ENCODE data around the gene TTC3.

Gene TTC3

DNA sequence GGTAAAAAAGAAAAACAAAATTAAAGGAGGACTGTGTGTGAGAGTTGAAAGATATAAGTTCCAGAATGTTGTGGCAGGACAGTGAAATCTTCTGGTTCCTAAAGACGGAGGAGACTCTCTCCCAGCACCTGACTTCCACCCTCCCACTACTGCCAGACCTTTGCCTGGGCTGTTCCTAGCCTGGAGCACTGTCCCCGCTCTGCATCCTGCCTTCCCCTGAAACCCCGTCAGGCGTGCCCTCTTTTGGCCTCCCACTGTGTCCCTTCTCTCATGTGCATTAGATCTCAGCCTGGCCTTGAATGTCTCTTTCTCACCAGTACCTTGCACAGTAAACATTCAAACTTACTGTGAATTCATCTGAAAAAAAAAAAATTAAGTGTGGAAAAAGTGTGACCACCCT, 120.0 kb downstream of the TTC3 start:
- no peak for DNase-seq (ENCODE audit: low read depth, low spot score)

DNA sequence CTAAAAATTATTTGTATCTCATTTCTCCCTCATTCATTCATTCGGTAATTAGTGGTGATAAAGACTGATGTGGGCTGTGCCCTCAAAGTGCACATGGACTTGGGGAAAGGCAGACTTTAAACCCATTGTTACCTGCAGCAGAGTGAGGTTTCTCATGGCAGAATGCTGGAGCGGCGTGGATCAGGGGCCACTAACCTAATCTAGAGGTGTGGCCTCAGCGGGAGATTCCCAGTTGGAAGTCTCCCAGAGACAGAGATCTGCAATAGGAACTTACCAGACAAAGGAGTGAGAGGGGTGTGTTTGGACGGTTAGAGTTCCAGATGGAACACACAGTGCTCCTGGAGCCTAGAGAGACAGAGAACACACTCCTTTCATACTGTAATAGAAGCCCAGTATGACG, 120.6 kb downstream of the TTC3 start:
- DNase-seq (ENCODE audit: low read depth, low spot score), result no peak

DNA sequence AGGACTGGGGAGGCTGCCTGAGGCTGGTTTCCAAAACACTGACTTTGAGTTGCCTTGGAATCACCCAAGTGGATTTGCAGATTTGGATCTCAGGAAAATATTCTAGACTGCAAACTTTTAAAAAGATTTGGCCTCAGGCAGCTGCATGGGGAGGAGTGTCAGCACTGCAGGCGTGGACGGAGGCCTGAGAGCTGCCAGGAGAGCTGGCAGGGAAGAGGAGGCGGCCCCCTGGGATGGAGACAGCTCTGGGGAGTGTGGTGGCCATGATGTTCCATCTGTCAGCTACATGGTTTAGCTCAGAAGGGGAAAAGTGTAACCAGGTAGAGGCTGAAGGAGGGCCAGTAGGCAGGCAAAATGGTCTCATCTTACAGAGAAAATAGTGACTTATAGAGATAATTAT, 122.0 kb downstream of the TTC3 start:
- DNase-seq (ENCODE audit: low read depth, low spot score), result no peak

DNA sequence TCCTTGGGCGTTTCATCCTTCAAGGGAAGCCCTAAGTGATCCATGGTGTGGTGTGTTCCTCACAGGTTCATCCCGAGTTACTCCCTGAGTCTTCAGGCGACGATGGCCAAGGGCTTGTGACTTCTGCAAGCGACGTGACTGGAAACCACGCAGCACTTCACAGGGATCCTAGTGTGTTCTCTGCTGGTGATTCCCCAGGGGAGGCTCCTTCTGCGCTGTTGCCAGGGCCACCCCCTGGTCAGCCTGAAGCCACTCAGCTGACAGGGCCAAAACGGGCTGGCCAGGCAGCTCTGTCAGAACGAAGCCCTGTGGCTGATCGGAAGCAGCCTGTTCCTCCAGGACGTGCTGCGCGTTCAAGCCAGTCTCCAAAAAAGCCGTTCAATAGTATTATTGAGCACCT, 122.6 kb downstream of the TTC3 start:
- DNase-seq (ENCODE audit: low read depth, low spot score), result no peak

DNA sequence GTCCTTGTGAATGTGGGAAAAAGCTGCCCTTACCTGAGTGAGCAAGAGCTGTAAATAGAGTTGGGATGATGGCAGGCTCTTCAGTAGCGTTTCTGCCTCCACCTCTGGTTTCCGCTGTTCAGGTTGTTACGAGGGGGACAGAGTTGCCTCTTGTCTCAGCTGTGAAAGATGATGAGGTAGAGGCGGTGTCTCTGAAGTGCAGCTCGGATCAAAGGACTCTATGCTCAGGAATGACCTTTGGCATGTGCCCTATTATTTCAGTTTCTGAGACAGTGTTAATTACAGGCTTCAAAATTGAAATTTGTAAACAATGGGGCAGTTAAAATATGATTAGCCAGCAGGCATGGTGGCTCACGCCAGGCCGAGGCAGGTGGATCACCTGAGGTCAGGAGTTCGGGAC, 123.8 kb downstream of the TTC3 start:
- DNase-seq (ENCODE audit: low read depth, low spot score), result no peak

DNA sequence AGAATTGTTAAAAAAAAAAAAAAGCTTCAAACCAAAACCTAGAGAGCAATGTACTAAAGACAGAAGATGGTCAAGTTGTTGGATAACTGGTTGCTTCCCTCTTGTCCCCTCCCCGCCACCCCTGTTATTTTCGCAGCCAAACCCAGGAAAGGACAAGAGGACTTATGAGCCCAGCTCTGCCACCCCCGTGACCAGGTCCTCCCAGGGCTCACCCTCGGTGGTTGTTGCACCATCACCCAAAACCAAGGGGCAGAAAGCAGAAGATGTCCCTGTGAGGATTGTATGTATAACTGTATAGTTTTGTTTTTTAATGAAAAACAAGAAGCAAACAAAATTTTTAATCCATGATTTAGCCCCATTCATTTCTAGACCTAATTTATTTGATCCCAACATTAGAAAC, 124.7 kb downstream of the TTC3 start:
- DNase-seq (ENCODE audit: low read depth, low spot score), result no peak

DNA sequence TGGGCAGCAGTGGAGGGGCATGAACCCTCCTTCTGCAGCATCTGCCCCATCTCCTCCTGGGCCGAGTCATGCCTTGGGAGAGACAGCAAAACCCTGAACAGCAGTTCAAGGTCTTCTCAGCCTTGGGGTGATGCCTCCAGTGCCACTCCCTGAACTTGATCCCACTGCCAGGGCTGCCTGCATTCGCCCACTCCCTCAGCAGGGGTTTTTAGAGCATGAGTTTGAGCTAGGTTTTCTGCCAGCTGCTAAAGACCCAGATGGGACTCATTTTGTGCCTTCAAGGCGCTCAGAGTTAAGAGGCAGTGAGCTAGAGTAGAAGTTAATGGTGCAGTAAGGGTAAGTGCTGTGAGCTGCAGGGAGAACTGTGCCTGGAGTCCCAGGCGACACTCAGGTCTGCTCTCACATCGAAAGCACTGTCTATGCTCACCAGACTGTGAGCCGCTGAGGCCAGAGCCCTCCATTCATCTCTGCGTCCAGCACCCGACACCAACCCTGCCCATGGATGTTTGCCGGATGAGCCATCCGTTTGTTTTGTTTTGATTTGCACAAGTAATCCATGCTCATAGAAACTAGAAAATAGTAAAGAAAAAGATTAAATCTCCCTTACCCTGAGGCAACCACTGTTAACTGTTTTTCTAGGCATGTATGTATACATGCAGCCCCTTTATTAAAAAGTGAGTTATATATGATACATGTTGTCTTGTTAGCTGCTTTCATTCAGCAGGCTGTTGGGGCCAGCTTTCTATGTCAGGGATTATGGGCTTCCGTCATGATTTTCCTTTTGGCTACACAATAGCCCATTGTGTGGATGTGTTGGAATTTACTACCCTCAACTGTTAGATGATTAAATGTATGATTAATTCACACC, 126.2 kb downstream of the TTC3 start:
- DNase-seq (ENCODE audit: low read depth, low spot score), result no peak

DNA sequence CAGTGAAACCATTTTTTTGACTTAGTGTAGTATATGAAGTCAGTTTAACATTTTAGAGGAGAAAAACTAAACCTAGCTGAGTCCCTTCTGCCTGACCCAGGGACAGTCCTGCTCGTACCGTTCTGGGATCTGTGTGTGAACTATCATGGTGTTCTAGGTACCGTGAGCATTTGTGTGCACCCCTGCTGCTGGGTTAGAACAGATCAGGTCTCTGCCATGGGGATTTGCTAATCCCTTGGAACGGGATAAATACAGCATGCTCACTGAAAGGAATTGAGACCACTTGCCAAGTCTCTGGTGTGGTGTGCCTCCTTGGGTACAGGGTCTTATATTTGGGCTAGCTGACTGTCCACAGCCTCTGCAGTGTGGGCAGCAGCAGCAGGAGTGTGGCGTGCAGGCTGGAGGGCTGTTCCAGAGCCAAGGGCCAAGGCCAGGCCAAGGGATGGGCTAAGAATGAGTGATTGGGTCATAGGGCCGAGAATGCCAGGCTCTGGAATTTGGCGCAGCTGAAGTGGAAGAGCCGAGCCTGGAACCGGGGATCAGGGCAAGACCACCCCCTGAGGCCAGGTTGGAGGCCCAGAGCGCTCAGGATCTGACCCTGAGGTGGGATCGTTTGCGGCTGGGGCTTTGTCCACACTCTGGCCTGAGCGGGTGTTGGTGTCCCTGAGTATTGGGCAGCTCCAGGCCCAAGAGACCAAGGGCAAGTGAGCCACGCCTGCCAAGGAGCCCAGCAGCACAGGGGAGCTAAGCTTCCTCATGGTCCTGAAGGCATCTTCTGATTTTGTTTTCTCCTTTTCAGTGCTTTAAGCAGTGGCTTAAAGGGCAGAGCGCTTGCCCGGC, 127.8 kb downstream of the TTC3 start:
- DNase-seq (ENCODE audit: low read depth, low spot score), result no peak

DNA sequence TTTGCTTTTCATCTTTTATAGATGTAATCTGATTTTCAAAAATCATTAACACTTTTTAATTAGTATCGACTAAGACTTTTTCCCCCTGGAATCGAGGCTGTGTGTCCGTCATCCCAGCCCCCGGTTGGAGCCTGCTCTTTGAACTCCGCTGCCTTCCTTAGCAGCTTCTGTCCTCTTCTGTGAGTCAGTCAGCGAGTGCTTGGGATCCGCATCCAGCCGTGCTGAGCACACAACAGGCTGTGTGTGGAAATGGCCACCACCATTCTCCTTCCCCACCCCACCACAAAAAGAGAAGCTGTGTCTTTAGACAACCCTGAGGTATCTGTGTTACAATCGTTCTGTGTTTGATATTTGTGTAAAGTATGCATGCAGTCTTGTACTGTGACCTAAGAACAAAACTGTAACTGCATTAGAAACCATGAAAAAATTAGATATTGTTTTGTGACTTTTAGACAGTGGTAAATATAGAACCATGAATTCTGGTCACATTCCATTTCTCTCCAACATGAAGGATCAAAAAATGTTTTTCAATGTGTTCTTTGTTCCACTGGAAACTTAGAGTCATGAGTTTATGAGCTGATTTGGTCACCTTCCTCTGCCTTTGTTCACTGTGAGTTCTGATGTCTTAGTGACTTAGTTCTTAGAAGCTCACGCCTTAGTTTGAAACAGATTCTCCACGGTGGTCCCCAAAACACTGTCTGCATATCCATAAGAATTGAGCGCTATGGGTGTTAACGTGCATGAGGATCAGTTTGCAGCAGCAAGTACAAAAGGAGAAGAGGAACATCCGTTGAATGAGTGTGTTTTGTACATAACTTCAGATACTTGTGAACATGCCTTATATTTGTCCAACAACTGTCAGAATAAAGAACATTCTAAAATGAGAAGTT, 129.4 kb downstream of the TTC3 start:
- DNase-seq (ENCODE audit: low read depth, low spot score), result no peak

DNA sequence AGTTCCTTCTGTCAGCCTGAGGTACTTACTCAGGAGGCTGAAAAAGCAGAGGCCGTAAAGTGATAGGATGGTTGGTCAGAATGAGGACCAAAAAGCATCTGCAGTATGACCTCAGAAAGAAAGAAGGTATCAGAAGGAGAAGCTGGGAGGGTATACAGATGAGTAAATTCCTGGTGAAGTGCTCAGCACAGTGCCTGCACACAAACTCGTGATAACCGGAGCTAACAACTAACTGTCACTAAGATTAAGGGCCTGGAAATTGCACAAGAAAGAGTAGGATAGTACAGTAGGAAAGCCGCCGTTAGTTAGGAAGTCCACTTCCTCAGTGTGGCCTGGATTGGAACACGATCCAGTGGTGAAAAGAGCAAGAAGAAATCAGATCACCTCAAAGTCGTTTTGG, 131.5 kb downstream of the TTC3 start:
- no peak for DNase-seq (ENCODE audit: low read depth, low spot score)

DNA sequence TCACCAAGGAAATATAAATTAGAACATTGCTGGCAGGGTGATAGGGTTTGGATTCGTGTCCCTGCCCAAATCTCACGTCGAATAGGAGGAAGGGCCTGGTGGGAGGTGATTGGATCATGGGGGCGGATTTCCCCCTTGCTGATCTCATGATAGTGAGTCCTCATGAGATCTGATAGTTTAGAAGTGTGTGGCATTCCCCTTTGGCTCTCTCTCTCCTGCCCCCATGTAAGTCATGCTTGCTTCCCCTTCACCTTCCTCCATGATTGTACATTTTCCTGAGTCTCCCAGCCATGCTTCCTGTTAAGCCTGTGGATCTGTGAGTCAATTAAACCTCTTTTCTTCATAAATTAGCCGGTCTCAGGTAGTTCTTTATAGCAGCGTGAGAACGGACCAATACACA, 133.4 kb downstream of the TTC3 start:
- no peak for DNase-seq (ENCODE audit: low read depth, low spot score)

DNA sequence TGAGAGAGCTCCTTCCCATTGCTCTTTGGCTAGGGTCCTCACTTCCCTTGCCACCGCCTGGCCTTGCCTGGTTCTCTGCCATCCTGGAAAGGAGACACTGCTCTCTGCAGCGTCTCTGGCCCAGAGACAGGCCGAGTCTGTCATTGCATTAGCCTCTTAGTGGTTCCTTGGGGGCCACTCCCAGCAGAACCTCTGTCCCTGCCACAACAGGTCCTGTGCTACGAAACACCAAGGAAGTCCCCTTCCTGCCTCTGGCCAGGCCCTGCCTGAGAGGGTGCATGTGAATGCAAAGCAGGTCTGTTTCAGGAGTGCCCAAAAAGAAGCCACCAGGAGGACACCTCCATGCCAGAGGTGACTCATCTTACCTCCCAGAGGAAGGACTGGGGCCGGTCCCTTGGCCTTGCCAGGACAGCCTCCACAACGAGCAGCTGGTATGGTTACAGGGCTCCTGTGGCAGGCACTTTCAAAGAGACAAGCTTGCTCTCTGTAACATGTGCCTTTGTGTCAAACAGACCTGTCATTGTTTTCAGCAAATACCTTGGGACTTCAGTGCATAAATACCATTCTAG, 134.5 kb downstream of the TTC3 start:
- DNase-seq (ENCODE audit: low read depth, low spot score), result no peak

DNA sequence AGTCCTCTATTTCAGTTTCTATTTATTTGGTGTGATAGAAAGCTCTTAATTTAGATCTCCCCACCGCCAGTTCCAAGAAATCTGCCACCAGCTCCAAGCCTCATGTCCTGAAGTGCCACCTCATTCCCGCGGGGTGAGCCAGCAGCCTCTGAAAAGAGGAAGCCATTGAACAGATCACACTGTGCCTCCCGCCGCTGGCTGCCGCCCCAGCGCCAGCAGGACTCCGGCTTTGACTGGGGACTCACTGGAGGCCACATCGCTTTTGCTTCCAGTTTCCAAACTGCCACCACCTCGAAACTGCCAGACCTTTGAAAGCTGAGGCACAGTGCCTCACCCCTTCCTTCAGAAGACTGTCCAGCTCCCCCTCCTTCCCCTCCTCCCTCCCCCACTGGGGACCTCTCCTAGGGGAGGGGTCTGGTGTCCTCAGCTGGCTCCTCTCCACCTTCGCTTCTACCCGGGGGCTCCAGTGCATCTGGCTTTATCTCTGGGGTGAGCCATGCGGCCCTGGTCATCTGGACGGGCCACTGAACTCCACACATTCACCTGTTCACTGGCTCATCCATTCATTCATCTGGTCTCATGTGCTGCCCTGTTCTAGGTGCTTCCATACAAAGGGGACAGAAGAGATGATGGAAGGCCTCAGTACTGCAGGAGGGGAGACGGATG, 135.1 kb downstream of the TTC3 start:
- DNase-seq (ENCODE audit: low read depth, low spot score), result no peak

DNA sequence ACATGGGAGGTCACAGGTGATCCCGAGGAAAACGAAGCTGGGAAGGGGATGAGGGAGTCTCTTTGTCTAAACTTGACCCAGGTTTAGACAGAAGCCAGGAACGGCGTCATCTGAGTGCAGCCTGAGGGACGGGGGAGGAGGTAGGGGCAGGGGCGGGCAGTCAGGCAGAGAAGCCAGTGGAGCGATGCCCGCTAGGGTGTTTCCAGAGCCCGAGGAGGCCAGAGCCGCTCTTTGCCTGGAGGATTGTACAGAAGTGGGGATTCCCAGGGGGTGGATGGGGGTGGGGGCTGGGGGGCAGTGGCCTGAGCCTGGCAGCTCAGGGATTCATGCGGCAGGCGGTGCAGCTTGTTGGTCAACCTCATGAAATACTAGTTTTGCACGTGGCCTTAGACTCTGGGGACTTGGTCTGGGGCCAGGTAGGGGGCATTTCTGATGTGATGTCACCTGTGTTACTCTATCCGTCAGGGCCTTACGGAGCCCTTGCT, 135.7 kb downstream of the TTC3 start:
- no peak for DNase-seq (ENCODE audit: low read depth, low spot score)

DNA sequence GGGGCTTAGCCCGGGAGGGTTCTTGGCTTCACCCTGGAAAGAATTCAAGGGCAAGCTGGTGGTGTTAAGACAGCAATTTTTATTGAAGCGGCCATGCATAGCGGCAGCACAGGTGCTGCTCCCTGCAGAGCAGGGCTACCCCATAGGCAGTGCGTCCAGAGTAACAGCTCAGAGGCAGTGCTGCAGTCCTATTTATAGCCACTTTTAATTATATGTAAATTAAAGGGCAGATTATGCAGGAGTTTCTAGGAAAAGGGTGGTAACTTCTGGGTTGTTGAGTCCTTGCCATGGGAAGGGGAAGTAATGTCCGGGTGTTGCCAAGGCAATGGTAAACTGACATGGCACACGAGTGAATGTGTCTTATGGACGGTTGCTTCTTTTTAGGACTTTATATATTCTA, 137.1 kb downstream of the TTC3 start:
- no peak for DNase-seq (ENCODE audit: low read depth, low spot score)

DNA sequence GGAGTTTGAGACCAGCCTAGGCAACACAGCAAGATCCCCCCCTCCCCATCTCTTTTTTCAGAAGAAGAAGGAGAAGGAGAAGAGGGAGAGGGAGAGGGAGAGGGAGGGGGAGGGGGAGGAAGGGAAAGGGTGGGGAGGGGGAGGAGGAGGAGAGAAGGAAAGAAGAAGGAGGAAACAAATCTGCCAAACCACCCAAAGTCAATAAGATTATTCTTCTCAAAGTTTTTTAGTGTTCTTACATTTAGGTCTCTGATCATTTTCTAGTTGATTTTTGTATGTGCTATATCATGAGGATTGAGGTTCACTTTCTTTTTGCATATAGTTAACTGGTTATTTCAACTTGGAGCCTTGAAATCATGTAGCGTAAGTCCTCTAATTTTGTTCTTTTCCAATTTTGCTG, 137.7 kb downstream of the TTC3 start:
- no peak for DNase-seq (ENCODE audit: low read depth, low spot score)

DNA sequence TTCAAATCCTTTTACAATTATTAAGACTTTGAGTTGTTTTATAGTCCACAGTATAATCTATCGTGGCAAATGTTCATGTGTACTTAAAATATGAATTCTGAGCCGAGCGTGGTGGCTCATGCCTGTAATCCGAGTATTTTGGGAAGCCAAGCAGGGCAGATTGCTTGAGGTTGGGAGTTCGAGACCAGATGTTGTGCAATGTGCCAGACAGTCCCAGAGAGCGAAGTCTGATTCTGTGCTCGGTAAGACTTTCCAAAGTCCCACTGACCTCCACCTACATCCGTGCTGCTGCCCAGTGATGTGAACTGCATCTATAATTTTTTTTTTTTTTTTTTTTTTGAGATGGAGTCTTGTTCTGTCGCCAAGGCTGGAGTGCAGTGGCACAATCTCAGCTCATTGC, 141.9 kb downstream of the TTC3 start:
- DNase-seq (ENCODE audit: low read depth, low spot score), result no peak

DNA sequence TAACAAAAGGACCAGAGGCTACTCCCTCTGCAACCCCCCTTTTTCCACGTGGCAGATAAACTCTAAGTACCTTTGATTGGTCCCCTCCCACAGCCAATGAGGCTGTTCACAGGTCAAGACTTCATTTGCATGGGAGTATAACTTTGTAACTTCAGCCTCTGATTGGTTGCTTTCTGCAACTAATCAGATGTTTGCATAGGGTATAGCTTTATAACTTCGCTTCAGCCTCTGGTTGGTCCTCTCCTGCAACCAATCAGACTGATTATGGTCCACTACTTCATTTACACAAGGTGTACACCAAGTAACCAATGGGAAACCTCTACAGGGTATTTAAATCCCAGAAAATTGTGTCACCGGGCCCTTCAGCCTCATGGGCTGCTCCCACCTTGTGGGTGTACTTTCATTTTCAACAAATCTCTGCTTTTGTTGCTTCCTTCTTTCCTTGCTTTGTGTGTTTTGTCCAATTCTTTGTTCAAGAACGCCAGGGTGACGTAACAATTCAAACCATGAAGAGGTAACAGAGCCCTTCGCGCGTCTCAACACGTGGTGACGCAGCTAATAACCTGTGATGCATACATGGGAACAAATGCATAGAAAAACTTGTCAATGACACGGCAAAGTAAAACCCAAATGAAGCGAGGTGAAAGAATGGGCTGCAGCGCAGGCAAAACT, 146.8 kb downstream of the TTC3 start:
- DNase-seq (ENCODE audit: low read depth, low spot score), result no peak

DNA sequence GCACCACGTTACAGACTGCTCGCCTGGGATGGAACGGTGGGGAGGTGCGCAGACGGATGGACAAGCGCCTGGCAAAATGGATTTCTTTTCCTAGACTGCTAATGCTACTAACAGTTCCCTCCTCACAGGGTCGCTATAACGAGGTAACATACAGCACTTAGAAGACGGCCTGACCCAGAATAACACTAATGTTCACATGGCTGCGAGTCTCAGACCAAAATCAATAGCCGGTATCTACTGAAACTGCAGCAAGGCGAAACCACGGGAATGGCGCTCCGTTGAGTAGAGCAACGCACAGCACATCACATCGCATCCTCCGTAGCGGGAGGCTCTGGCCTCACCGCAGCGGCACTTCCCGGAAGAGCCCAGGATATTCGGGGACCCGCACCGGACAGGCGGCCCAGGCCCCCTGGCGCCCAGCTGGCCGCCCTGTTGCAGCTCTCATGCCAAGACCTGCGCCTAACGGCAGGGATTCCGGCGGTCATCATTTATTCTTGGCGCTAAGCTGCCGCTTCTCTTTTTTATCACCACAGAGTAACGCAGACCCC, 147.5 kb downstream of the TTC3 start:
- no peak for DNase-seq (ENCODE audit: low read depth, low spot score)
